Right kidney (tissue), 1 donor: ENCODE data around the gene EPB41L3.

ENCODE experiments used
- DNase-seq: peaks from one replicate; pipeline ENCODE4 v3.0.0-alpha.2; 2016

The EPB41L3 gene

DNA sequence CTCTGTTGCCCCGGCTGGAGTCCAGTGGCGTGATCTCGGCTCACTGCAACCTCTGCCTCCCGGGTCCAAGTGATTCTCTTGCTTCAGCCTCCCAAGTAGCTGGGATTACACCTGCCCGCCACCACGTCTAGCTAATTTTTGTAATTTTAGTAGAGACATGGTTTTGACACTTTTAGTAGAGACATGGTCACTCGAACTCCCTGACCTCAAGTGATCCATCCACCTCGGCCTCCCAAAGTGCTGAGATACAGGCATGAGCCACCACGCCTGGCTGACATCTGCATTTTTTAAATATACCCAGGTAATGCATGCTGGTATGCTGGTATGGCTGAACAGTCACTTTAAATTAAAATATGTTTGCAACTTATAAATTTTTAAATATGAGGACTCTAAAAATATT is 91.9 kb downstream of the EPB41L3 start:
- DNase-seq, result no peak

GRCh38 chr18:5451150-5451549 is 92.6 kb downstream of the EPB41L3 start:
- DNase-seq, result no peak

GRCh38 chr18:5449858-5450509 is 93.8 kb downstream of the EPB41L3 start:
- no peak for DNase-seq

- DNase-seq, result no peak
These were observed 96.4 kb downstream of the EPB41L3 start for GRCh38 chr18:5447442-5447841.

- no peak for DNase-seq
These were observed 99.0 kb downstream of the EPB41L3 start for GRCh38 chr18:5444847-5445246.

DNA sequence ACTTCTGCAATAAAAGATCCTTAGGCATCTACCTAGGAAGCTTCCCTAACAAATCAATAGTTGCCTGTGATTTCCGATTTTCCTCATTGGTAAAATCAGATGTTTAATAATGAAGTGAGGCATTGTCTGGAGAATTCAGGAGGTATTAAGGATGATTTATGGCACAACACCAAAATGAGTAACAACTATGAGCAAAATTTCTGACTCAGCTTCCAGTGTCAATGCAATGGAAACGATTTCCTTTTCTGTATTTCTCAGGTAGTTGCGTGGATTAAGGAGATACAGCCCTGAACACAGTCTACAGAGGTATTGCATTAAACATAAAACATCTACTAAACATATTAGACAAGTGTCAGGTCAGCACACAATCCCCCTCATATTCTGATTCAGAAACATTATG is 99.5 kb downstream of the EPB41L3 start:
- DNase-seq, result no peak

GRCh38 chr18:5439986-5440696 is 103.7 kb downstream of the EPB41L3 start:
- no peak for DNase-seq

GRCh38 chr18:5434425-5434824 is 109.4 kb downstream of the EPB41L3 start:
- DNase-seq, result no peak

DNA sequence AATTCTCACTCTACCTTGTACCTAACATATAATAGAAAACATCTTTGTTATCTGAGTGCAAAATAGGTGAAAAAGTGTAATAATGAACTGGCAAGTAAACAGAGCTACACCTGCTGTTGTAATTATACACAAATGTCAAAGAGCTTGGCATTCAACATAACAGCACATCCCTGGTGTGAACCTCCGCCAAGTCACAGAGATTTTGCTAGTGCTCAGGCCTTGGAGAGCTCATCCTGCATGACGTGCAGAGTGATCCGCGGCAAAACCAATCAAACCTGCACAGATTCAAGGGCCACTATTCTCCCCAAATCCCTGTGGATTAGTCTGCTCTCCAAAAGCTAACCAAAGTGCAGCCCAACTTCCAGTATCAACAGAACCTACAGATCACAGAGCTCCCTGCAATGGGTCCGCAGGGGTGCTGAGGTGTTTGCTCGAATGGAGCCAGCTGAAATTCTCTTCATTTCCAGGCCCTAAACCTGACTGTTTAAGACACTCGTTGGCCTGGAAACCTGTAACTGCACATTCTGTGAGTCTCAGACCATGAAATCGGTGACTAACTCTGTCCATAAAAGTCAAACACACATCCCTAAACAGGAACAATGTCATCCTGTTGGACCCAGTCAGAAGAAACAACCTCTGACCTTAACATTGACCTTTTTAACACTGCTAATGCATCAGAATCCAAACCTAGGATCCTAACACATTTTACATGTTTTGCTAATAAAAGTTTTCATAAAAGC is 111.8 kb downstream of the EPB41L3 start:
- no peak for DNase-seq

GRCh38 chr18:5430131-5430530 is 113.7 kb downstream of the EPB41L3 start:
- DNase-seq, result no peak

DNA sequence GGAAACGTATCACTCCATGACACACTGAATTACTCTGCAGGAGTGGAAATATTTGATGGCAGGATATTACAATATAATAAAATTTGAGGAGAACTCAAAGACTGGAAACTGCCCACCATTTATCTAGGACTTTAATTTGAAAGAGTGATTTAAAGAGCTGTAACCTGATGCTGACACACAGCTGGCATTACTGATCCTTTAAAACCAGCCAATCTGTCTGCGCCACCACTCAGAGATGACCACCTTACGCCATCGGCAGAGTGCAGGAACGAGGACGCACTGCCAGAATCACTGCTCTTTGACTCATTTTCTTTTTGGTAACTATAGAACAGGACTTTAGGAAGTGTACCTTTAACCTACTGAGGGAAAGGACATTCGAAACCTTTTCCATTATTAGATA is 114.1 kb downstream of the EPB41L3 start:
- no peak for DNase-seq

DNA sequence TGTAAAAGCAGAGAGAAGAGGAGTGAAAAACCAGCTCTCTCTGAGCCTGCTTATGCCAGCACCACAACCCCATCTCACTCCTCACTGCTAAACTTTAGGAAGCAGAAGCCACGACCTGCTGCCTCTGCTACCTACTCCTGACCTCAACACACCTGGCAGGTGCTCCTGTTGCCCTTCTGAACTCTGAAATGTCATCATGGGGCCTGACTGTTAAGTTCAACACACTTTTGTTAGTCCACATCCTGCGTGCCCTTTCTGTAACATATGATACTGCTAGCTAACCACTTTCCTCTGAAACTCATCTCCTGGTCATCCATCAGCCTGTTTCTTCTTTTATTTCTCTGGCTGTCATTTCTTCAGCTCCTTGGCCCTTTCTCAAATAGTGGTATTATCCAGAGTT is 118.1 kb downstream of the EPB41L3 start:
- no peak for DNase-seq

DNA sequence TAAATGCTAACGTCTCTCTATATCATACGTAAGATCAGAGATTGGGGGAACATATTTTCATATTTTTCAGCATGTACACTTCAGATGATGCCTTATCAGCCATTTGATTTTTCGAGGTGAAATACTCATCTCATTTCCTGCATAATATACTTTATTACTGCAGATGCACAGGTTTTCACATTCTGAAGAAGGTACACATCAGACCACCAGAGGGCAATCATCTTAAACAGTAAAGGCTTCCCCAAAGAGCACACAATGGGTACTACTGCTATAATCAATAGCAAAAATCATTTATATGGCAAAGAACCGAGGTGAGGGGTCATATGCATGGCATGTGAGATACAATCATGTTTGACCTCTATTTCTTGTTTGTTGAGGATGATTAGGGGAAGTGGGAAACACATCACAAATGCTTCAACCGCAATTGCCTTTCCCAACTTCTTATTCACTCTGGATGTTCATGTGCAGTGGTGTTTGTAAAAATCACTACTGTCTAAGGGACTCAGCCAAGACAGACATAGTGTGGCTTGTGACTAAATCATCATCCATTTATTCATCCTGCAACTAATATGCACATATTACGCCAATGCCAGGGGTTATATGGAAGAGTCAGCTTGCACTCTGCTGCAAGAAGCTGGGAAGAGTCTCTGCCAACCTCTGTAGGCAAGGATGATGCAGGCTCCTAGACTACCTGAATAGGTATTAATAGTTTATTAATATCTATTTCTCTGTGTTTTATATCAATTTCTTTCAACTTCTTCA is 118.7 kb downstream of the EPB41L3 start:
- DNase-seq, result no peak

- DNase-seq, result no peak
These were observed 121.2 kb downstream of the EPB41L3 start for GRCh38 chr18:5422626-5423025.

DNA sequence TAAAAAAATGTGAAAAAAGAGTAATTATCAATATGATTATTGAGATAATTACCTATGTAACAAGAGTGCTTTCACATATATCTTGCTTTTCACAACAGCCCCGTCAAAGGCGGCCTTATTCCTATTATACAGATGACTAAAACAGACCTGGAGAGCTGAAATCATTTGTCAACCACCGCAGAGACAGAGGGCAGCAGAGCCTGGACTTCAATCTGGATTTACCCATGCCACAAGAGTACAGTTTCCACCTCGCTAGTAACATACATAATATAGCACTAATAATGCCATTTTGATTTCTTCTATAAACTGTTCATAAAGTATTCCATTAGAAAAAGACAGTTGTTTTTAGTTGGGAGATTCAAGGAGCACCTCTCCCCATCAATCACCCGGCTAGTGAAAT is 121.8 kb downstream of the EPB41L3 start:
- no peak for DNase-seq

DNA sequence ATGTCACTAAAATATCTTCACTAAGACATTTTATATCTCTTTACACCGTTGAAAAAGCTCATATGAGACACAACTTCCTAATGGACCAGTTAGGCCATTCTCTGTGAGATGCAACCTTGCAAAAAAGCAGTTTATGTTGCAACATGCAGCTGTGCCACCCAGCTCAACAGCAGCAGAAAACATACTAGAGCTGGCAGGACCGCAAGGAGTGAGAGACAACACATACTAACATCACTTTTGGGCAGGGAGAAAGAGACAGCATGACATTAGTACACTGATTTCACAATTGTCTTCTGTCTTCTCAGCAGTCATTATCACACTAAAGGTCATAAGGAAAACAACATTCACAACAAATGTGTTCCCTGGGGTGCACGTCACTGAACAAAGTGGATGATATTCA is 122.9 kb downstream of the EPB41L3 start:
- no peak for DNase-seq

- DNase-seq, result no peak
These were observed 124.2 kb downstream of the EPB41L3 start for GRCh38 chr18:5419601-5420000.

DNA sequence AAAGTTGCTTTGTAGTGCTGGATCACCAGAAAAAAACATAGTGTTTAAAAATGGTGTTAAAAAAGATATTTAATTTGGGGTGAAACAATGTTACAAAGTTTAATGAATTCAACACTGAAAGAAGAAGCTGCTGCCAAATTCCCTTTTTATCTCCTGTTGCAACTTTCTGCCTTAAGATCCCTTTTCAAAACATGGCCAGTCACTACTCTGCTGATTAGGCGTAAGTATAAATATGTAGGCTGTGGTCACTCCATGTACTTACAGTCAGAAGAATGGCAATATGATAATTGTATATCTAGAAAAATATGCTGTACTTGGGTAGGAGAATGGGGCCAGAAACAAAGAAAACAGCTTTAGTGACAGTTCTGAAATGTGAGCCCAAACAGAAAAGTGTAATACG is 124.8 kb downstream of the EPB41L3 start:
- DNase-seq, result no peak

- no peak for DNase-seq
These were observed 126.5 kb downstream of the EPB41L3 start for GRCh38 chr18:5417342-5417741.

GRCh38 chr18:5416112-5416511 is 127.7 kb downstream of the EPB41L3 start:
- no peak for DNase-seq

GRCh38 chr18:5415665-5416064 is 128.1 kb downstream of the EPB41L3 start:
- no peak for DNase-seq

- no peak for DNase-seq
These were observed 128.8 kb downstream of the EPB41L3 start for GRCh38 chr18:5415031-5415430.

- DNase-seq, result no peak
These were observed 129.3 kb downstream of the EPB41L3 start for GRCh38 chr18:5414546-5414945.
